HFFc6 (cell line): ENCODE data around the gene PPP5C. TPM values are rescaled to one million over a fixed set of nuclear protein-coding genes. Genes with fewer than 3 reads are reported as not detected.

Experiments
- DNase-seq: peaks from one replicate; pipeline ENCODE4 v3.0.0-alpha.2; 2018
- H3K27ac Mint-ChIP-seq: 2 replicates; pipeline ENCODE4 v1.8.0; 2020; ENCODE audit warnings: mild to moderate bottlenecking, mixed read lengths
- H3K27me3 Mint-ChIP-seq: 2 replicates; pipeline ENCODE4 v1.8.0; 2021; ENCODE audit warnings: mild to moderate bottlenecking, moderate library complexity, mixed read lengths; ENCODE audit not compliant: insufficient read depth
- H3K36me3 Mint-ChIP-seq: 2 replicates; pipeline ENCODE4 v1.8.0; 2021; ENCODE audit warnings: low read depth, mixed read lengths
- H3K4me1 Mint-ChIP-seq: 2 replicates; pipeline ENCODE4 v1.8.0; 2020; ENCODE audit warnings: low read depth, mixed read lengths
- H3K4me3 Mint-ChIP-seq: 2 replicates; pipeline ENCODE4 v1.8.0; 2020; ENCODE audit warnings: mild to moderate bottlenecking, moderate library complexity, mixed read lengths
- H3K9me3 Mint-ChIP-seq: 2 replicates; pipeline ENCODE4 v1.8.0; 2020; ENCODE audit warnings: mild to moderate bottlenecking, mixed read lengths
- total RNA-seq, 6 experiments: library from RNA; stranded (reverse); fragmentation: NEBNext Ultra II Directional; extraction: Animal tissue kit (Norgen Biotek cat#: 25700); gene quantifications; 2 replicates in 1 of 6; 3 replicates in 5 of 6; pipeline ENCODE4 v1.2.3, GENCODE V29; 2021
- TF ChIP-seq, protein P1 (sequence below): fragments of 200-600 bp; sonication (generic); IDR thresholded peaks from 2 replicates; pipeline ENCODE4 v1.5.0; 2021; ENCODE audit warnings: antibody characterized with exemption, mild to moderate bottlenecking

PPP5C gene
- total RNA-seq, 6 experiments from 2014 or later, result 62.8 to 80.6 (median 76.3) TPM

- Mint-ChIP-seq H3K27me3 (peaks cover 3% of the 10 kb centered on the region), H3K36me3 (peaks cover 10% of the 10 kb centered on the region), H3K27ac (peak overlapping the region; percentile 85), H3K4me1 (peaks cover 56% of the 10 kb centered on the region), H3K4me3 (peak overlapping the region; percentile 97), H3K9me3 (no peaks in the 10 kb centered on the region)
- TF ChIP-seq, protein P1, sequence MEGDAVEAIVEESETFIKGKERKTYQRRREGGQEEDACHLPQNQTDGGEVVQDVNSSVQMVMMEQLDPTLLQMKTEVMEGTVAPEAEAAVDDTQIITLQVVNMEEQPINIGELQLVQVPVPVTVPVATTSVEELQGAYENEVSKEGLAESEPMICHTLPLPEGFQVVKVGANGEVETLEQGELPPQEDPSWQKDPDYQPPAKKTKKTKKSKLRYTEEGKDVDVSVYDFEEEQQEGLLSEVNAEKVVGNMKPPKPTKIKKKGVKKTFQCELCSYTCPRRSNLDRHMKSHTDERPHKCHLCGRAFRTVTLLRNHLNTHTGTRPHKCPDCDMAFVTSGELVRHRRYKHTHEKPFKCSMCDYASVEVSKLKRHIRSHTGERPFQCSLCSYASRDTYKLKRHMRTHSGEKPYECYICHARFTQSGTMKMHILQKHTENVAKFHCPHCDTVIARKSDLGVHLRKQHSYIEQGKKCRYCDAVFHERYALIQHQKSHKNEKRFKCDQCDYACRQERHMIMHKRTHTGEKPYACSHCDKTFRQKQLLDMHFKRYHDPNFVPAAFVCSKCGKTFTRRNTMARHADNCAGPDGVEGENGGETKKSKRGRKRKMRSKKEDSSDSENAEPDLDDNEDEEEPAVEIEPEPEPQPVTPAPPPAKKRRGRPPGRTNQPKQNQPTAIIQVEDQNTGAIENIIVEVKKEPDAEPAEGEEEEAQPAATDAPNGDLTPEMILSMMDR, result peak; percentile 54
- DNase-seq, result no peak
These were observed 641 bp downstream of the PPP5C start for GRCh38 chr19:46347572-46347883.

- Mint-ChIP-seq H3K27ac (peak overlapping the region; percentile 85), H3K9me3 (no peaks in the 10 kb centered on the region), H3K36me3 (peaks cover 10% of the 10 kb centered on the region), H3K4me1 (peaks cover 56% of the 10 kb centered on the region), H3K4me3 (peak overlapping the region; percentile 97), H3K27me3 (peaks cover 2% of the 10 kb centered on the region)
- TF ChIP-seq, protein P1, result no peak
- no peak for DNase-seq
These were observed 1.1 kb downstream of the PPP5C start for GRCh38 chr19:46347985-46348384.

- Mint-ChIP-seq H3K36me3 (peaks cover 10% of the 10 kb centered on the region), H3K4me1 (peaks cover 56% of the 10 kb centered on the region), H3K9me3 (no peaks in the 10 kb centered on the region), H3K27ac (peak overlapping the region; percentile 26), H3K4me3 (peak overlapping the region; percentile 47), H3K27me3 (no peaks in the 10 kb centered on the region; the same call in 1 of the 2 replicates)
- TF ChIP-seq, protein P1, result no peak
- no peak for DNase-seq
These were observed 2.6 kb downstream of the PPP5C start for GRCh38 chr19:46349311-46349993.

DNA sequence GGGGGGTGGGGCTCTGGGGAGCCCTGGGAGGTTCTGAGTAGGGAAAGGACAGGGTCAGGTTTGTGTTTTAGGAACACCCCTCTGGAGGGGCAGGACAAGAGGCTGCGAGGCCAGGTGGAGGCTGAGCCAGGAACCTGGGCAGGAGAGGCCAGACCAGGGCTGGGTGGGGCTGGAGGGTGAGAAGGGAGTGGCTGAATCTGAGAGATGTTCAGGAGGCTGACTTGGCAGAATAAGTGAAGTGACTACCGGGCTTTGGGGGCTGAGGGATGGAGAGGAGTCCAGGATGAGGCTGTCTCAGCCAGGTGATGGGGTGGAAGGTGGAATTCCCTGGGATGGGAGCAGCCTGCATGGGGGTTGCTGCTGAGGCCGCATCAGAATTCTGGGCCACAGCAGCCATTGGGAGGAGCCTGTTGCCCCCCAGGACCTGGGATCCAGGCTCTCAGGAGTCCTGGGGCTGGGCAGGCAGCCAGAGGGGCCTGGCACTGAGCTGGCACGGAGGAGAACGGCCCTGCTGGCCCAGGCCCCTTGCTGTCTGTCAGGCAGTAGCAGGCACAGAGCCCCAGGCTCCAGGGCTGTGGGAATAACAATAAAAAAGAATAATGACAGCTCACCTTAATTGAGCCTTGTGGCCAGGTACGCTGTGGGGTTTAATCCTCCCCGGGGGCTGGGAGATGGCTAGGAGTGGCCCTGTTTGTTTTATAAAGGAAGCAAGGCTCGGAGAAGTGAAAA, 3.3 kb downstream of the PPP5C start:
- TF ChIP-seq, protein P1, result no peak
- no peaks in the 10 kb centered on the region; the same call in 1 of the 2 replicates for H3K27me3 Mint-ChIP-seq
- H3K4me1 Mint-ChIP-seq, result peaks cover 57% of the 10 kb centered on the region
- no peak for DNase-seq
- no peaks in the 10 kb centered on the region for H3K9me3 Mint-ChIP-seq
- H3K4me3 Mint-ChIP-seq, result peak overlapping the region; percentile 61
- peaks cover 11% of the 10 kb centered on the region for H3K36me3 Mint-ChIP-seq
- peak overlapping the region; percentile 90 for H3K27ac Mint-ChIP-seq

GRCh38 chr19:46350758-46351159, 3.9 kb downstream of the PPP5C start:
- Mint-ChIP-seq H3K4me1 (peaks cover 63% of the 10 kb centered on the region), H3K9me3 (no peaks in the 10 kb centered on the region), H3K4me3 (peak overlapping the region; percentile 78), H3K27ac (peak overlapping the region; percentile 90), H3K36me3 (peaks cover 17% of the 10 kb centered on the region), H3K27me3 (no peaks in the 10 kb centered on the region; the same call in 1 of the 2 replicates)
- DNase-seq, result no peak
- TF ChIP-seq, protein P1, result no peak
